ENCODE measurements around the gene SIDT1. TPM values are rescaled to one million over a fixed set of nuclear protein-coding genes. Genes with fewer than 3 reads are reported as not detected.

Gene SIDT1
- total RNA-seq, 1 experiment from 2014 or later = not detected

- Histone ChIP-seq H3K4me1 (ENCODE audit: control insufficient read depth, insufficient read depth, low read length) (no peaks in the 10 kb centered on the region), H3K27ac (ENCODE audit: low read length) (no peak overlapping the region), H3K27me3 (ENCODE audit: control insufficient read depth, insufficient read depth, low read length) (peaks cover 28% of the 10 kb centered on the region), H3K36me3 (ENCODE audit: control insufficient read depth, insufficient read depth, low read length) (no peaks in the 10 kb centered on the region), H3K4me3 (ENCODE audit: low read depth in 2 of 2, low read length in 2 of 2) (no peak overlapping the region), H3K9me3 (ENCODE audit: control insufficient read depth, insufficient read depth, low read depth, low read length) (no peaks in the 10 kb centered on the region)
- DNase-seq (ENCODE audit: low read depth, low spot score) (no peak), ATAC-seq (no peak)
- POLR2A ChIA-PET = no interaction called here
- BruUV-seq (replicated peaks) = no TSS peak
- CTCF ChIA-PET = no interaction called here
- in situ Hi-C loops (cut with HindIII; ENCODE audit: low pct_unique_long_range_greater_than_20kb, low sequenced_read_pairs) (no loop called here), intact Hi-C loops (cut with micrococcal nuclease; ENCODE audit: unreplicated experiment) (no loop called here)
- TF ChIP-seq REST (IDR thresholded peaks at IDR 0.05; ENCODE audit: insufficient read depth in 1 of 2, low read depth in 2 of 2, low read length in 1 of 2) (no peak), TCF7L2 (IDR thresholded peaks at IDR 0.05; ENCODE audit: low read depth, low read length) (no peak), SIN3A (IDR thresholded peaks at IDR 0.05; ENCODE audit: borderline replicate concordance, insufficient read depth, low read depth, low read length) (no peak), CTCF (IDR thresholded peaks at IDR 0.05) (no peak), POLR2AphosphoS5 (IDR thresholded peaks at IDR 0.05; ENCODE audit: low read depth, low read length) (no peak)
Measured at GRCh38 chr3:113606539-113607218, 74.3 kb downstream of the SIDT1 start.

- CTCF ChIA-PET = no interaction called here
- POLR2A ChIA-PET = no interaction called here
- H3K36me3 ChIP-seq (ENCODE audit: control insufficient read depth, insufficient read depth, low read length) = no peaks in the 10 kb centered on the region
Measured at GRCh38 chr3:113607219-113607596, 74.9 kb downstream of the SIDT1 start.

More at GRCh38 chr3:113607219-113607596, 74.9 kb downstream of the SIDT1 start:
- intact Hi-C loops (cut with micrococcal nuclease; ENCODE audit: unreplicated experiment) = no loop called here
- H3K27me3 ChIP-seq (ENCODE audit: control insufficient read depth, insufficient read depth, low read length) = peaks cover 23% of the 10 kb centered on the region
- ATAC-seq (no peak), DNase-seq (ENCODE audit: low read depth, low spot score) (no peak)
- TF ChIP-seq REST (IDR thresholded peaks at IDR 0.05; ENCODE audit: insufficient read depth in 1 of 2, low read depth in 2 of 2, low read length in 1 of 2) (no peak), CTCF (IDR thresholded peaks at IDR 0.05) (no peak), POLR2AphosphoS5 (IDR thresholded peaks at IDR 0.05; ENCODE audit: low read depth, low read length) (no peak), TCF7L2 (IDR thresholded peaks at IDR 0.05; ENCODE audit: low read depth, low read length) (no peak), SIN3A (IDR thresholded peaks at IDR 0.05; ENCODE audit: borderline replicate concordance, insufficient read depth, low read depth, low read length) (no peak)
- H3K27ac ChIP-seq (ENCODE audit: low read length) = no peak overlapping the region
- no peak overlapping the region for H3K4me3 ChIP-seq (ENCODE audit: low read depth in 2 of 2, low read length in 2 of 2)
- BruUV-seq (replicated peaks) = no TSS peak
- no peaks in the 10 kb centered on the region for H3K4me1 ChIP-seq (ENCODE audit: control insufficient read depth, insufficient read depth, low read length)
- no peaks in the 10 kb centered on the region for H3K9me3 ChIP-seq (ENCODE audit: control insufficient read depth, insufficient read depth, low read depth, low read length)
- in situ Hi-C loops (cut with HindIII; ENCODE audit: low pct_unique_long_range_greater_than_20kb, low sequenced_read_pairs) = no loop called here
